KMS-11 (cell line): ENCODE results near the gene LRRC52.

Experiments
- H2AFZ ChIP-seq: fragments of 200-600 bp; sonication (generic); 2 replicates; pipeline ENCODE4 v1.6.1; 2016; ENCODE audit warnings: antibody characterized with exemption, mixed run types, low read depth
- H3K27ac ChIP-seq: fragments of 200-600 bp; sonication (generic); 2 replicates; pipeline ENCODE4 v1.6.1; 2016; ENCODE audit warnings: mild to moderate bottlenecking, mixed run types
- H3K27me3 ChIP-seq: fragments of 200-600 bp; sonication (generic); 2 replicates; pipeline ENCODE4 v1.6.1; 2017; ENCODE audit warnings: mild to moderate bottlenecking, low read depth, mixed run types, moderate library complexity; ENCODE audit not compliant: insufficient read depth
- H3K36me3 ChIP-seq: fragments of 200-600 bp; sonication (generic); 2 replicates; pipeline ENCODE4 v1.6.1; 2017; ENCODE audit warnings: mild to moderate bottlenecking, mixed run types; ENCODE audit not compliant: insufficient read depth
- H3K4me1 ChIP-seq: fragments of 200-600 bp; sonication (generic); 2 replicates; pipeline ENCODE4 v1.6.1; 2016; ENCODE audit warnings: mild to moderate bottlenecking, low read depth, mixed run types; ENCODE audit not compliant: poor library complexity, severe bottlenecking
- H3K4me2 ChIP-seq: fragments of 200-600 bp; sonication (generic); 2 replicates; pipeline ENCODE4 v1.7.0; 2016; ENCODE audit warnings: mild to moderate bottlenecking, mixed run types
- H3K4me3 ChIP-seq: fragments of 200-600 bp; sonication (generic); IDR thresholded peaks from 2 replicates; pipeline ENCODE4 v1.6.1; 2017; ENCODE audit warnings: low read depth, low read length, mixed read lengths; ENCODE audit not compliant: insufficient read depth
- H3K79me2 ChIP-seq: fragments of 200-600 bp; sonication (generic); 2 replicates; pipeline ENCODE4 v1.6.1; 2016; ENCODE audit warnings: low read depth, mixed run types; ENCODE audit not compliant: insufficient read depth
- H3K9ac ChIP-seq: fragments of 200-600 bp; sonication (generic); 2 replicates; pipeline ENCODE4 v1.6.1; 2016; ENCODE audit warnings: mild to moderate bottlenecking, mixed run types
- H4K20me1 ChIP-seq: fragments of 200-600 bp; sonication (generic); 2 replicates; pipeline ENCODE4 v1.6.1; 2016; ENCODE audit warnings: mild to moderate bottlenecking, mixed run types; ENCODE audit not compliant: insufficient read depth
- TF ChIP-seq, protein P1 (sequence below): fragments of 200-600 bp; sonication (generic); conservative IDR thresholded peaks from 2 replicates; pipeline ENCODE4 v1.6.1; 2017; ENCODE audit warnings: low read depth, mild to moderate bottlenecking, antibody characterized with exemption, low read length, moderate library complexity, mixed read lengths

Gene LRRC52

DNA sequence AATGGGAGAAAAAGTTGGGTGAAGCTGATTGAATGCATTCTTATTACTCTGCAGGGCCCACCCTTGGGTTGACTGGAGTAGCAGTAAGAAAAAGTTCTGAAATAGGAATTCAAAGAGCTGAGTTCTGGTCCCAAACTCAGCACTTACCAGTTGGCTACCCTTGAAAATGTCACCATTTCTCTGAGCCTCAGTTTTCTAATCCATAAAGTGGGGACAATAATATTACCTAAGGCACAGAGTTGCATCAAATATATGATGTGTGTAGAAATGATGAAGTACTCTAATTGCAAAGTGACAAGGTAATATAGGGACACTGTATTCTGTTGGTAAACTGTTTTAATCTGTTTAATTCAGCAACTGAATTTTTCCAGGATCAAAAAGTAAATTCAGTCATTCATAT lies 1.2 kb downstream of the LRRC52 start:
- Histone ChIP-seq H3K79me2 (no peaks in the 10 kb centered on the region), H3K36me3 (no peaks in the 10 kb centered on the region), H3K27ac (no peak overlapping the region), H3K4me2 (no peak overlapping the region), H3K4me1 (peaks cover 15% of the 10 kb centered on the region), H2AFZ (no peak overlapping the region), H3K9ac (no peak overlapping the region), H3K4me3 (no peak overlapping the region), H3K27me3 (no peaks in the 10 kb centered on the region), H4K20me1 (no peaks in the 10 kb centered on the region)
- TF ChIP-seq, protein P1, sequence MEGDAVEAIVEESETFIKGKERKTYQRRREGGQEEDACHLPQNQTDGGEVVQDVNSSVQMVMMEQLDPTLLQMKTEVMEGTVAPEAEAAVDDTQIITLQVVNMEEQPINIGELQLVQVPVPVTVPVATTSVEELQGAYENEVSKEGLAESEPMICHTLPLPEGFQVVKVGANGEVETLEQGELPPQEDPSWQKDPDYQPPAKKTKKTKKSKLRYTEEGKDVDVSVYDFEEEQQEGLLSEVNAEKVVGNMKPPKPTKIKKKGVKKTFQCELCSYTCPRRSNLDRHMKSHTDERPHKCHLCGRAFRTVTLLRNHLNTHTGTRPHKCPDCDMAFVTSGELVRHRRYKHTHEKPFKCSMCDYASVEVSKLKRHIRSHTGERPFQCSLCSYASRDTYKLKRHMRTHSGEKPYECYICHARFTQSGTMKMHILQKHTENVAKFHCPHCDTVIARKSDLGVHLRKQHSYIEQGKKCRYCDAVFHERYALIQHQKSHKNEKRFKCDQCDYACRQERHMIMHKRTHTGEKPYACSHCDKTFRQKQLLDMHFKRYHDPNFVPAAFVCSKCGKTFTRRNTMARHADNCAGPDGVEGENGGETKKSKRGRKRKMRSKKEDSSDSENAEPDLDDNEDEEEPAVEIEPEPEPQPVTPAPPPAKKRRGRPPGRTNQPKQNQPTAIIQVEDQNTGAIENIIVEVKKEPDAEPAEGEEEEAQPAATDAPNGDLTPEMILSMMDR = no peak

DNA sequence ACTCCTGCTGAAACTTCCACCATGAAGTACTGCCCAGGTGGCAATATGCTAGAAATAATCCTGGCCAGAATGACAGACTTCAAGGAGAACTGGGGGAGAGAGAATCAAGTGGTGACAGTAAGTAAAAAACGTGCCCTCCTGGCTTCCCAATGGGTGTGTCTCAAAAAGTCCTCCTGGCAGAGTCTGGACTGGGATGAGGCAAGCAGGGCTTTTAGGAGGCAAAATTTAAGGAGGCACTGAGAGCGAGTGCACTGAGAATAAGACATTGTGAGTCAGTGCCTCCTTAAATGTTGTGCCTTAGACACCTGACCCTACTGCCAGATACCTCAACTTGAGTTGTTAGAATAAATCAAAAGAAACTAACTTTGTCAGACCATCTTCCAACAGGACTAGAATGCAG lies 2.2 kb downstream of the LRRC52 start:
- no peak overlapping the region for H2AFZ ChIP-seq
- H3K79me2 ChIP-seq = no peaks in the 10 kb centered on the region
- H3K27ac ChIP-seq = no peak overlapping the region
- no peaks in the 10 kb centered on the region for H3K27me3 ChIP-seq
- H4K20me1 ChIP-seq = no peaks in the 10 kb centered on the region
- H3K4me2 ChIP-seq = no peak overlapping the region
- H3K4me3 ChIP-seq = no peak overlapping the region
- no peaks in the 10 kb centered on the region for H3K36me3 ChIP-seq
- H3K9ac ChIP-seq = no peak overlapping the region
- peaks cover 15% of the 10 kb centered on the region for H3K4me1 ChIP-seq
- TF ChIP-seq, protein P1 = no peak

DNA sequence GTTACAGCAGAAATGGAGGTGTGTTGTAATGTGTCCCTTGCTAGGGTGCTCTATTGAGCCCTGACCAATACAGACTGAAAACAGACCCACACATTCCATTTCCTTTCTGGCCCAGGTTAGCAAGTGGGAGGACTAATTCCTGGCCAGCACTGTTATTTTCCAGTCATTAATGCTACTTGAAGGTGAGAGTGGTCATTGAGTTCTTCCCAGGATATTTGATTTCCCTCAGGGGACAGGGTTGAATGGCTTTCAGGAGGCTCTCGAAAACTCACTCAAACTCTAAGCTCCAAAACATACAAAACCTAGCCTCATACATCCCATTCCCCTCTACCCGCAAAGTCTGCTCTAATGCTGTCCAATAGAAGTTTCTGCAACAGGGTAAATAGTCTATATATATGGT lies 6.2 kb downstream of the LRRC52 start:
- H3K4me2 ChIP-seq = no peak overlapping the region
- no peak overlapping the region for H3K27ac ChIP-seq
- H3K9ac ChIP-seq = no peak overlapping the region
- no peaks in the 10 kb centered on the region for H3K27me3 ChIP-seq
- H3K4me3 ChIP-seq = no peak overlapping the region
- no peaks in the 10 kb centered on the region for H3K79me2 ChIP-seq
- no peaks in the 10 kb centered on the region for H3K36me3 ChIP-seq
- TF ChIP-seq, protein P1 = no peak
- H4K20me1 ChIP-seq = no peaks in the 10 kb centered on the region
- H2AFZ ChIP-seq = no peak overlapping the region
- no peaks in the 10 kb centered on the region for H3K4me1 ChIP-seq

DNA sequence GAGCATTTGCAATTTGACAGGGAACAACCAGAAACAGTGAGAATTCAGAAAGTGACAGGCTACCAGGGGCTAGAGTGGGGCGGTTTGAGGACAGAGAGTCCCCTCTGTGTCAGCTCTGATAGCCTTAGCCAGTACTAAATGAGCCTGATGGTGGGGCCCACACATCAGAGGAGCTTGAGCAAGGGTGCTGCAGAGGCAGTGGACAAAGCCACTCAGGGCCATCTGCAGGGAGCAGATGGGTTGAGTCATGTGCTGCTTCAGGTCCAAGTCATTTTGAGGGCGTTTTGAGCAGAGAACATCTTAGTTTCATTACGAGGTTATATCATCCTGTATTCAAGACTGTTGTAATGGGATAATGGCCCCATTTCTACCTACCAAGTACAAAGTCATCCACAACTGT lies 7.7 kb downstream of the LRRC52 start:
- Histone ChIP-seq H3K9ac (no peak overlapping the region), H3K4me2 (no peak overlapping the region), H3K79me2 (no peaks in the 10 kb centered on the region), H3K27me3 (no peaks in the 10 kb centered on the region), H2AFZ (no peak overlapping the region), H3K4me3 (no peak overlapping the region), H3K4me1 (no peaks in the 10 kb centered on the region), H3K27ac (no peak overlapping the region), H4K20me1 (no peaks in the 10 kb centered on the region), H3K36me3 (no peaks in the 10 kb centered on the region)
- TF ChIP-seq, protein P1 = no peak
